OCI-LY3 (cell line): ENCODE data around the gene NEDD4.
"Not testable (repeated sequence)": the region's sequence is repeated elsewhere in the genome, so short reads cannot be mapped to it uniquely, and the experiment has no call there.

Experiments
- H2AFZ ChIP-seq: fragments of 200-600, 300-600 bp; shearing (Covaris generic); 2 replicates; pipeline ENCODE4 v1.6.0; 2014; ENCODE audit warnings: antibody characterized with exemption, low read depth, low read length
- H3K27ac ChIP-seq: fragments of 200-600, 300-600 bp; sonication (generic); 2 replicates; pipeline ENCODE4 v1.5.1; 2014; ENCODE audit warnings: mild to moderate bottlenecking, low read length, moderate library complexity, mixed read lengths
- H3K27me3 ChIP-seq: fragments of 200-600, 300-600 bp; sonication (generic); 2 replicates; pipeline ENCODE4 v1.6.1; 2014; ENCODE audit warnings: low read depth, low read length, mixed read lengths
- H3K36me3 ChIP-seq: fragments of 200-600, 300-600 bp; sonication (generic); replicated peaks from 2 replicates; pipeline ENCODE3; 2014; ENCODE audit warnings: low read depth, low read length, mixed read lengths
- H3K4me1 ChIP-seq: fragments of 300-600, 200-600 bp; sonication (generic); 2 replicates; pipeline ENCODE4 v1.6.1; 2014; ENCODE audit warnings: low read length, mixed read lengths
- H3K4me2 ChIP-seq: fragments of 200-600, 300-600 bp; sonication (generic); 2 replicates; pipeline ENCODE4 v1.6.1; 2014; ENCODE audit warnings: low read length, mixed read lengths
- H3K4me3 ChIP-seq: fragments of 300-600, 200-600 bp; sonication (generic); 2 replicates; pipeline ENCODE4 v1.5.1; 2014; ENCODE audit warnings: antibody characterized with exemption, mild to moderate bottlenecking, low read length, moderate library complexity
- H3K79me2 ChIP-seq: fragments of 300-600, 200-600 bp; shearing (Covaris generic); 2 replicates; pipeline ENCODE4 v1.6.1; 2014; ENCODE audit warnings: mild to moderate bottlenecking, low read length, mixed read lengths
- H3K9ac ChIP-seq: fragments of 300-600, 200-600 bp; shearing (Covaris generic); 2 replicates; pipeline ENCODE4 v1.6.0; 2014; ENCODE audit warnings: mild to moderate bottlenecking, low read length, moderate library complexity
- H3K9me3 ChIP-seq: fragments of 200-600, 300-600 bp; shearing (Covaris generic); 2 replicates; pipeline ENCODE4 v1.6.1; 2014; ENCODE audit warnings: low read length, mixed read lengths; ENCODE audit not compliant: insufficient read depth
- H4K20me1 ChIP-seq: fragments of 200-600, 300-600 bp; sonication (generic); 2 replicates; pipeline ENCODE4 v1.6.1; 2016; ENCODE audit warnings: low read length, mixed read lengths; ENCODE audit not compliant: insufficient read depth
- CTCF ChIP-seq: fragments of 200-600, 300-600 bp; sonication (generic); IDR thresholded peaks from 2 replicates; pipeline ENCODE4 v1.5.1; 2014; ENCODE audit warnings: antibody characterized with exemption, low read length, low read depth
- EZH2phosphoT487 ChIP-seq: fragments of 200-600 bp; shearing (Covaris generic); IDR thresholded peaks from 2 replicates; pipeline ENCODE4 v1.6.1; 2018; ENCODE audit warnings: antibody characterized with exemption, mixed run types, low read depth

NEDD4 gene

GRCh38 chr15:56017920-56018319 is 24.5 kb upstream of the NEDD4 start:
- Histone ChIP-seq H3K79me2 (no peaks in the 10 kb centered on the region), H3K36me3 (no peaks in the 10 kb centered on the region), H3K27me3 (0 out of 2 replicates have a peak, but pooled peaks cover 2% of the 10 kb centered on the region), H3K4me3 (no peak overlapping the region), H3K4me2 (no peak overlapping the region), H3K27ac (no peak overlapping the region), H4K20me1 (no peaks in the 10 kb centered on the region), H3K9me3 (no peaks in the 10 kb centered on the region), H2AFZ (0 out of 2 replicates have a peak overlapping the region, but pooled peaks have one; percentile 40), H3K4me1 (no peaks in the 10 kb centered on the region), H3K9ac (no peak overlapping the region)
- TF ChIP-seq EZH2phosphoT487: no peak
- TF ChIP-seq CTCF: 0 out of 2 replicates have a peak, but pooled peaks have one; percentile 10

GRCh38 chr15:56017511-56017910 is 24.1 kb upstream of the NEDD4 start:
- Histone ChIP-seq H3K36me3 (no peaks in the 10 kb centered on the region), H3K4me3 (no peak overlapping the region), H3K9ac (no peak overlapping the region), H2AFZ (no peak overlapping the region), H3K4me1 (no peaks in the 10 kb centered on the region), H4K20me1 (no peaks in the 10 kb centered on the region), H3K79me2 (no peaks in the 10 kb centered on the region), H3K9me3 (no peaks in the 10 kb centered on the region), H3K27me3 (0 out of 2 replicates have a peak, but pooled peaks cover 2% of the 10 kb centered on the region), H3K27ac (no peak overlapping the region), H3K4me2 (no peak overlapping the region)
- no peak for TF ChIP-seq EZH2phosphoT487
- TF ChIP-seq CTCF: no peak

GRCh38 chr15:56016281-56016680 is 22.9 kb upstream of the NEDD4 start:
- no peaks in the 10 kb centered on the region for H4K20me1 ChIP-seq
- H3K27ac ChIP-seq: no peak overlapping the region
- no peak overlapping the region for H2AFZ ChIP-seq
- no peak overlapping the region for H3K4me2 ChIP-seq
- H3K27me3 ChIP-seq: 0 out of 2 replicates have a peak, but pooled peaks cover 2% of the 10 kb centered on the region
- no peaks in the 10 kb centered on the region for H3K36me3 ChIP-seq
- no peak overlapping the region for H3K9ac ChIP-seq
- no peaks in the 10 kb centered on the region for H3K9me3 ChIP-seq
- TF ChIP-seq EZH2phosphoT487: no peak
- no peak for TF ChIP-seq CTCF
- H3K4me3 ChIP-seq: no peak overlapping the region
- H3K4me1 ChIP-seq: no peaks in the 10 kb centered on the region
- no peaks in the 10 kb centered on the region for H3K79me2 ChIP-seq

- no peaks in the 10 kb centered on the region for H4K20me1 ChIP-seq
- no peak overlapping the region for H3K9ac ChIP-seq
- H3K27ac ChIP-seq: no peak overlapping the region
- no peak overlapping the region for H2AFZ ChIP-seq
- H3K4me3 ChIP-seq: no peak overlapping the region
- no peaks in the 10 kb centered on the region for H3K4me1 ChIP-seq
- no peaks in the 10 kb centered on the region for H3K36me3 ChIP-seq
- no peak for TF ChIP-seq EZH2phosphoT487
- no peak for TF ChIP-seq CTCF
- no peaks in the 10 kb centered on the region for H3K79me2 ChIP-seq
- no peaks in the 10 kb centered on the region for H3K9me3 ChIP-seq
- no peaks in the 10 kb centered on the region for H3K27me3 ChIP-seq
- H3K4me2 ChIP-seq: no peak overlapping the region
These were observed 21.3 kb upstream of the NEDD4 start for GRCh38 chr15:56014677-56015076.

GRCh38 chr15:56007053-56007452 is 13.6 kb upstream of the NEDD4 start:
- not testable (repeated sequence) for H3K27me3 ChIP-seq, H3K79me2 ChIP-seq, H3K27ac ChIP-seq, H4K20me1 ChIP-seq, H2AFZ ChIP-seq, H3K9ac ChIP-seq, H3K36me3 ChIP-seq, H3K4me2 ChIP-seq, H3K4me3 ChIP-seq, H3K4me1 ChIP-seq, H3K9me3 ChIP-seq

- not testable (repeated sequence) for H3K4me2 ChIP-seq, H3K36me3 ChIP-seq, H2AFZ ChIP-seq, H3K9ac ChIP-seq, H3K27me3 ChIP-seq, H3K9me3 ChIP-seq, H3K4me1 ChIP-seq, H3K27ac ChIP-seq, H3K4me3 ChIP-seq, H4K20me1 ChIP-seq, H3K79me2 ChIP-seq
These were observed 13.0 kb upstream of the NEDD4 start for GRCh38 chr15:56006371-56006770.

GRCh38 chr15:56004281-56004680 is 10.9 kb upstream of the NEDD4 start:
- not testable (repeated sequence) for H2AFZ ChIP-seq, H3K4me1 ChIP-seq, H3K79me2 ChIP-seq, H3K4me3 ChIP-seq, H3K4me2 ChIP-seq, H3K36me3 ChIP-seq, H3K9ac ChIP-seq, H3K27ac ChIP-seq, H3K9me3 ChIP-seq, H4K20me1 ChIP-seq, H3K27me3 ChIP-seq
